Panc1 (cell line): ENCODE results near the gene ABCC11. TPM values are rescaled to one million over a fixed set of nuclear protein-coding genes. Genes with fewer than 3 reads are reported as not detected.
A peak's percentile ranks its signal among the peaks of the same experiment; 100 is the strongest.

Experiments
- ATAC-seq: fragments of 200-7000 bp; cut with Tn5 transposase; 2 replicates; pipeline ENCODE4 v1.9.1; 2020; ENCODE audit warnings: mild to moderate bottlenecking, moderate library complexity
- BruUV-seq: library from RNA; stranded (reverse); fragments of 400-500 nt; replicated peaks from 2 replicates; lab custom pipeline; 2021; lab: Mats Ljungman, UMichigan
- CTCF ChIA-PET: fragments of 300-600 bp; sonication (Branson Sonifier 250); formaldehyde crosslinking; loops from one replicate; lab custom pipeline; 2022; ENCODE audit warnings: antibody characterized with exemption; lab: Charles Lee
- POLR2A ChIA-PET: fragments of 300-600 bp; sonication (Branson Sonifier 250); formaldehyde crosslinking; loops from one replicate; lab custom pipeline; 2022; ENCODE audit warnings: antibody characterized with exemption; lab: Charles Lee
- DNase-seq: peaks from one replicate; pipeline ENCODE4 v3.0.0-alpha.2; 2010; ENCODE audit warnings: low read depth, low spot score
- H3K27ac ChIP-seq: 2 replicates; pipeline ENCODE4 v1.5.1; 2011; ENCODE audit warnings: mild to moderate bottlenecking, low read length, inconsistent platforms
- H3K27me3 ChIP-seq: fragments of 200-500 bp; sonication (Bioruptor generic); 2 replicates; pipeline ENCODE4 v1.6.0; 2014; ENCODE audit warnings: low read length, inconsistent platforms; ENCODE audit not compliant: control insufficient read depth, insufficient read depth
- H3K36me3 ChIP-seq: fragments of 200-500 bp; sonication (Bioruptor generic); 2 replicates; pipeline ENCODE4 v1.5.1; 2014; ENCODE audit warnings: inconsistent platforms, mild to moderate bottlenecking, low read length, moderate library complexity; ENCODE audit not compliant: control insufficient read depth, insufficient read depth
- H3K4me1 ChIP-seq: 2 replicates; pipeline ENCODE4 v1.5.1; 2011; ENCODE audit warnings: inconsistent platforms, mild to moderate bottlenecking, low read length, moderate library complexity; ENCODE audit not compliant: control insufficient read depth, insufficient read depth
- H3K4me3 ChIP-seq, 2 experiments: 2 replicates each; pipeline ENCODE4 v1.5.1; 2011 to 2012; ENCODE audit warnings: low read depth in 2 of 2, low read length in 2 of 2, mild to moderate bottlenecking in 2 of 2, inconsistent platforms in 1 of 2, moderate library complexity in 1 of 2
- H3K9me3 ChIP-seq: fragments of 200-500 bp; sonication (Bioruptor generic); 2 replicates; pipeline ENCODE4 v1.5.1; 2014; ENCODE audit warnings: low read depth, mild to moderate bottlenecking, inconsistent platforms, low read length, moderate library complexity; ENCODE audit not compliant: control insufficient read depth, insufficient read depth
- POLR2AphosphoS5 ChIP-seq: IDR thresholded peaks from 2 replicates; pipeline ENCODE4 v1.6.1; 2012; ENCODE audit warnings: mild to moderate bottlenecking, low read depth, low read length, moderate library complexity
- SIN3A ChIP-seq: IDR thresholded peaks from 2 replicates; pipeline ENCODE4 v1.6.1; 2012; ENCODE audit warnings: low read depth, mild to moderate bottlenecking, low read length, moderate library complexity, borderline replicate concordance; ENCODE audit not compliant: insufficient read depth
- TCF7L2 ChIP-seq: IDR thresholded peaks from 2 replicates; pipeline ENCODE4 v1.6.1; 2011; ENCODE audit warnings: mild to moderate bottlenecking, low read depth, low read length, inconsistent platforms
- in situ Hi-C: cut with HindIII; loops from 2 replicates; pipeline ENCODE4 v1.10.0; 2016; ENCODE audit warnings: low sequenced_read_pairs, low pct_unique_long_range_greater_than_20kb
- intact Hi-C: fragments of 100-400 bp; cut with micrococcal nuclease; formaldehyde crosslinking; loops from one replicate; pipeline ENCODE4 v1.10.0; 2022; ENCODE audit not compliant: unreplicated experiment
- total RNA-seq: library from RNA; stranded (reverse); gene quantifications from one replicate; pipeline ENCODE4 v1.2.1, GENCODE V29; 2021; ENCODE audit not compliant: unreplicated experiment
- TF ChIP-seq, protein P1 (sequence below): fragments of 450-650 bp; IDR thresholded peaks from 2 replicates; pipeline ENCODE4 v1.5.1; 2017; ENCODE audit warnings: mild to moderate bottlenecking
- TF ChIP-seq, protein P2 (sequence below), 2 experiments: IDR thresholded peaks; 2 replicates each; pipeline ENCODE4 v1.6.1; 2011 to 2012; ENCODE audit warnings: low read depth in 2 of 2, control low read depth in 1 of 2, low read length in 1 of 2, mild to moderate bottlenecking in 1 of 2, moderate library complexity in 1 of 2; ENCODE audit not compliant: insufficient read depth in 1 of 2

The ABCC11 gene
- total RNA-seq, 1 experiment from 2014 or later: not detected

GRCh38 chr16:48133455-48134211 lies 113.7 kb downstream of the ABCC11 start:
- Histone ChIP-seq H3K27me3 (no peaks in the 10 kb centered on the region), H3K27ac (no peak overlapping the region), H3K4me3 (no peak overlapping the region), H3K36me3 (no peaks in the 10 kb centered on the region), H3K9me3 (no peaks in the 10 kb centered on the region), H3K4me1 (no peaks in the 10 kb centered on the region)
- DNase-seq: no peak
- BruUV-seq: no TSS peak
- ChIA-PET CTCF (interaction anchor here (0.7 kb wide), 1 partner anchor 144 kb away, joined by 4 read pairs; no protein-coding TSS in a partner anchor), POLR2A (no interaction called here)
- TF ChIP-seq TCF7L2 (no peak), SIN3A (no peak), POLR2AphosphoS5 (no peak)
- TF ChIP-seq, protein P1, sequence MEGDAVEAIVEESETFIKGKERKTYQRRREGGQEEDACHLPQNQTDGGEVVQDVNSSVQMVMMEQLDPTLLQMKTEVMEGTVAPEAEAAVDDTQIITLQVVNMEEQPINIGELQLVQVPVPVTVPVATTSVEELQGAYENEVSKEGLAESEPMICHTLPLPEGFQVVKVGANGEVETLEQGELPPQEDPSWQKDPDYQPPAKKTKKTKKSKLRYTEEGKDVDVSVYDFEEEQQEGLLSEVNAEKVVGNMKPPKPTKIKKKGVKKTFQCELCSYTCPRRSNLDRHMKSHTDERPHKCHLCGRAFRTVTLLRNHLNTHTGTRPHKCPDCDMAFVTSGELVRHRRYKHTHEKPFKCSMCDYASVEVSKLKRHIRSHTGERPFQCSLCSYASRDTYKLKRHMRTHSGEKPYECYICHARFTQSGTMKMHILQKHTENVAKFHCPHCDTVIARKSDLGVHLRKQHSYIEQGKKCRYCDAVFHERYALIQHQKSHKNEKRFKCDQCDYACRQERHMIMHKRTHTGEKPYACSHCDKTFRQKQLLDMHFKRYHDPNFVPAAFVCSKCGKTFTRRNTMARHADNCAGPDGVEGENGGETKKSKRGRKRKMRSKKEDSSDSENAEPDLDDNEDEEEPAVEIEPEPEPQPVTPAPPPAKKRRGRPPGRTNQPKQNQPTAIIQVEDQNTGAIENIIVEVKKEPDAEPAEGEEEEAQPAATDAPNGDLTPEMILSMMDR: no peak
- TF ChIP-seq, protein P2, sequence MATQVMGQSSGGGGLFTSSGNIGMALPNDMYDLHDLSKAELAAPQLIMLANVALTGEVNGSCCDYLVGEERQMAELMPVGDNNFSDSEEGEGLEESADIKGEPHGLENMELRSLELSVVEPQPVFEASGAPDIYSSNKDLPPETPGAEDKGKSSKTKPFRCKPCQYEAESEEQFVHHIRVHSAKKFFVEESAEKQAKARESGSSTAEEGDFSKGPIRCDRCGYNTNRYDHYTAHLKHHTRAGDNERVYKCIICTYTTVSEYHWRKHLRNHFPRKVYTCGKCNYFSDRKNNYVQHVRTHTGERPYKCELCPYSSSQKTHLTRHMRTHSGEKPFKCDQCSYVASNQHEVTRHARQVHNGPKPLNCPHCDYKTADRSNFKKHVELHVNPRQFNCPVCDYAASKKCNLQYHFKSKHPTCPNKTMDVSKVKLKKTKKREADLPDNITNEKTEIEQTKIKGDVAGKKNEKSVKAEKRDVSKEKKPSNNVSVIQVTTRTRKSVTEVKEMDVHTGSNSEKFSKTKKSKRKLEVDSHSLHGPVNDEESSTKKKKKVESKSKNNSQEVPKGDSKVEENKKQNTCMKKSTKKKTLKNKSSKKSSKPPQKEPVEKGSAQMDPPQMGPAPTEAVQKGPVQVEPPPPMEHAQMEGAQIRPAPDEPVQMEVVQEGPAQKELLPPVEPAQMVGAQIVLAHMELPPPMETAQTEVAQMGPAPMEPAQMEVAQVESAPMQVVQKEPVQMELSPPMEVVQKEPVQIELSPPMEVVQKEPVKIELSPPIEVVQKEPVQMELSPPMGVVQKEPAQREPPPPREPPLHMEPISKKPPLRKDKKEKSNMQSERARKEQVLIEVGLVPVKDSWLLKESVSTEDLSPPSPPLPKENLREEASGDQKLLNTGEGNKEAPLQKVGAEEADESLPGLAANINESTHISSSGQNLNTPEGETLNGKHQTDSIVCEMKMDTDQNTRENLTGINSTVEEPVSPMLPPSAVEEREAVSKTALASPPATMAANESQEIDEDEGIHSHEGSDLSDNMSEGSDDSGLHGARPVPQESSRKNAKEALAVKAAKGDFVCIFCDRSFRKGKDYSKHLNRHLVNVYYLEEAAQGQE (IDR thresholded peaks at IDR 0.05; ENCODE audit: insufficient read depth in 1 of 2, low read depth in 2 of 2, low read length in 1 of 2): no peak
- intact Hi-C loops (no loop called here), in situ Hi-C loops (no loop called here)
- ATAC-seq: no peak

GRCh38 chr16:48132696-48133095 lies 114.6 kb downstream of the ABCC11 start:
- in situ Hi-C loops (no loop called here), intact Hi-C loops (no loop called here)
- H3K4me1 ChIP-seq: no peaks in the 10 kb centered on the region; the same call in 1 of the 2 replicates
- H3K4me3 ChIP-seq: no peak overlapping the region
- TF ChIP-seq, protein P1: no peak
- TF ChIP-seq, protein P2 (IDR thresholded peaks at IDR 0.05; ENCODE audit: insufficient read depth in 1 of 2, low read depth in 2 of 2, low read length in 1 of 2): no peak
- no peak for TF ChIP-seq POLR2AphosphoS5
- no peak for TF ChIP-seq SIN3A
- no peak for TF ChIP-seq TCF7L2
- POLR2A ChIA-PET: no interaction called here
- no peaks in the 10 kb centered on the region for H3K36me3 ChIP-seq
- DNase-seq: no peak
- H3K27ac ChIP-seq: peak overlapping the region; percentile 39; the same call in 1 of the 2 replicates
- ATAC-seq: no peak
- CTCF ChIA-PET: no interaction called here
- no peaks in the 10 kb centered on the region for H3K27me3 ChIP-seq
- no TSS peak for BruUV-seq
- no peaks in the 10 kb centered on the region for H3K9me3 ChIP-seq
